GM19035 (cell line): ENCODE measurements around the gene DET1.
"Not testable (repeated sequence)": the region's sequence is repeated elsewhere in the genome, so short reads cannot be mapped to it uniquely, and the experiment has no call there.

Source experiments
- ATAC-seq: cut with Tn5 transposase; IDR thresholded peaks from one replicate; pipeline ENCODE4 v1.9.1; 2021; ENCODE audit not compliant: unreplicated experiment

The DET1 gene

DNA sequence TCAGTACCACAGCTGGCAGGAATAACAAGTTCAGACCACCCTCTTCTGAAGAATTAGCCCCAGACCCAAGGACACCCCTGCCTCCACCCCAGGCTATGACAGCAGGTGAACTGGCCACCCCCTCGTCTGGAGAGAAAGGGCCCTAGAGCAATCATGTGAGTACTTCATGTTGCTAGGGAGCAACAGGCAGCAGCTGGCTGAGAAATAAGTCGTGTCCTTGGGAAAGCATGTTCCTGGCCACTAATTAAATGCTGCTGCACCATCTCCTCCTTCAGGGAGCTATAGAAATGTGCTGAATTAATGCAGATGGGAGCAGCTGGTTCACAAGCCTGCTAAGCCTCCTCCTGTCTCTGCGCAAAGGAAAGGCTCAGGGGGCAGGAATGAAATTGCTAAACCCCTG lies 47.5 kb downstream of the DET1 start:
- no peak for ATAC-seq

DNA sequence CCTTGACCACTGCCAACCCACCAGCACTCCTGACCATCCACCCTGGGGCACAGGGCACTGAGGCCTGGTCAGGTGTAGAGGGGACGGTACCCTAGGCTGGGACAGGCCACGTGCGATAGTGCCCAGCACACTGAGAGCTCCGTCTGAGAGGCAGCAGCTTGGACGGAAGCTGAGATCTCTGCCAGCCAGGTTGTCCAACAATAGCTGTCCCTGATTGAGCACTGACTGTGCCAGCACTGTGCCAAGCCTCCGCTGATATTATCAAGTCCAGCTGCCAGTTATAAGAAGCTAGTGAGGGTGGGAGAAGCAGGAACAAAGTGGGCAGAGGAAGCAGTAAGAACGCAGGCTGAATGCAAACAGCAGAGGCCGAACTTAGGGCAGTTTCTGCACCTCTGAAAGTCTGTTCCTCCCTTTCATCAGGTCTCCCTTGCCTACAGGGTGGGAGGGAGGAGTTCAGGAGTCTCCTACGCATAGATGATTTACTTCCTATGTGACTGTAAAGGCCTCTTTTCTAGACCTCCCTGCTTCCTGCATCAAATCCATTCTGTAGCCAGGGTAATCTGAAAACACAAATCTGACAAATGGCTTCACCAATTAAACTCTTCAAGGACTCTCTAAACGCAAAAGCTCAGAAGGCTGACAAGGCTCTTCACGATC lies 49.2 kb downstream of the DET1 start:
- ATAC-seq, result no peak

DNA sequence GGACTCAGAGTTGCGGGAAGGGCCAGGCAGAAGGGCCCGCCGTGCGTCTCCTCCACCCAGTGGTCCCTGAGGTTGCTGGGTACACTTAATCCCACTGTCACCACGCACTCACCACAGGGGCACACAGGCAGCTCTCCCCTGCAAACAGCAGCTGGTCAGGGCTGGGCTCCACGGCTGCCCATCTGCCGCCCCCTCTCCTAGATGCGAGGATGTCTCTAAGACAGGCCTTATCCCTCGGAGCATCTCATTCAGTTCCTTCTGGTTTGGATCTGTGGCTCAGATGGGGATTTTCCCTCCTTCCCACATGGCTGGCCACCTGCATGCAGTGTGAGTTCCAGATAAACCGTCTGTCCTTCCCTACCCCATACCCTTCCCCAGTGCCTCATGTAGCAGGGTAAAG lies 52.6 kb downstream of the DET1 start:
- ATAC-seq, result no peak

DNA sequence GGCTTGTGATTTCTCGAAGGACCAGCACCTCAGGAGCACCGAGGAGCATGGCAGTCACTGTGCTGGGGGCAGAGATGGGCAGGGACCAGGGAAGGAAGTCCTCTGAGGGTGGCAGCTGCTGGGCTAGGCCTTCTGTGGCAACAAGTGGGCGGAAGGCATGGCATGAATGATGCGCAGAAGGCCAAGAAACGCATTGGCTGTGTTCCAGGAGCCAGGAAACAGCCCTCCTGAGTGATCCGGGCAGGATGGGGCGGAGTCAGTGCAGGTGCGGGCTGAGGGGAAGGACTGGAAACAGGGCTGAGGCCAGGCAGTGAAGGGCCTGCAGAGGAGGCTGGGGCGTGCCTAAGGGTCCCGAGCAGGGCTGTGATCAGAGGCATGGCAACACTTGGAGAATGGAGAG lies 55.3 kb downstream of the DET1 start:
- no peak for ATAC-seq

DNA sequence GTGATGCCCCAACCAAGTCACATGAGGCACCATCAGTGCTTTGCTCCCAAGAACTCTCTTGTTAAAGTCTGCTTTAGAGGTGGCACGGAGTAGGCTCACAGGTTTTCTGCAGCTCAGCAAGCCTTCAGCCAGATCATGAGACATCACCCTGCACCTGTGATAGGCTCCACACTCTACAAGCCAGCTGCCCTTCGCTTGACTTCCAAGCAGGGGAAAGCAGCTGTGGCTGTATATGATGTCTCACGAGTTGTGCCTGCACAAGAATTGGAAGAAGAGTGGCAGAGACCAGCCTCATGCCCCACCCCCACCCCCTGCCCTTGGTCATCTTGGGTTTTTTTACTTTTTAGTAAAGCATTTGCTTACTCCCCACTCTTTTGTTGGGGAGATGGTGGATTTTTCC lies 56.4 kb downstream of the DET1 start:
- no peak for ATAC-seq

DNA sequence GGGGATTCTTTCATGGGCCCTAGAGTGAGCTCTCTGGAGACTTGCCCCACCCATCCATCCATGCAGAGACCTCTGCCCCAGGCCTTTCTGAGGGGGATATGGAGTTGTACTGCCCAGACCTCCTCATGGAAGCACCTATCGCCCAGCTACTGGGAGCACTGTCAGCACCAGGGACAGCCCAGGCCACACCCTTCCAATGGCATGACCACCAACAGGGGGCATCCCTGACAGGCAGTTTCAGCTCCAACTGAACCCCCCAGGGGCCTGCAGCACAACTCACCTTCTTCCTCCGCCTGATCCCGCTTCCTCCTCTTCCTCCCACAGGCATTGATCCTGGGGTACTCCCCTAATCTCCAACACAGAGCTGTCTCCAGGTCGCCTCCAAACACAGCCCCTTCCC lies 57.2 kb downstream of the DET1 start:
- ATAC-seq, result no peak

DNA sequence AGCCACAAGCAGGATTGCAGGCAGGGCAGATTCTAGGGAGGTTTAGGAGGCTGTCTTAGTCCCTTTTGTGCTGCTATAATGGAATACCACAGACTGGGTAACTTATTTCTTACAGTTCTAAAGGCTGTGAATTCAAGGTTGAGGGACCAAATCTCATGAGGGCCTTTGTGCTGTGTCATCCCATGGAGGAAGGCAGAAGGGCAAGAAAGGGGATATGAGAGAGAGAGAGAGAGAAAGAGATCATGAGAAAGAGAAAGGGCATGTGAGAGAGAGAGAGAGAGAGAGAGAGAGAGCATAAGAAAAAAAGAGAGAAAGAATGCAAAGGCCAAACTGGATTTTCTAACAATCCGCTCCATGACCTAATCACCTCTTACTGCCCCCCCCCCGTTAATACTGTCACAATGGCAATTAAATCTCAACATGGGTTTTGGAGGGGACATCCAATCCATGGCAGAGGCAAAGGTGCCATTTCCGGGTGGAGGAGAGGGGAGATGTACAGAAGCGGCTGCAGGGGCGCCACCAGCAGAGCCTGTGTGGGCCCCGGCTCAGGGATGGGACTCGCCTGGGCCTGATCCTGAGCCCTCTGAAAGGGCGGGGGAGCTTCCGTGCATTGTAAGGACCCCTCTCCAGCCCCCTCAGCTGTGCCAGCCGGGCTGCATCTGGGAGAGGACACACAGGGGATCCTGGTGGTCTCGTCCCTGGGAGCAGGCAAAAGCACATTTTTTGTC lies 58.5 kb downstream of the DET1 start:
- no peak for ATAC-seq

DNA sequence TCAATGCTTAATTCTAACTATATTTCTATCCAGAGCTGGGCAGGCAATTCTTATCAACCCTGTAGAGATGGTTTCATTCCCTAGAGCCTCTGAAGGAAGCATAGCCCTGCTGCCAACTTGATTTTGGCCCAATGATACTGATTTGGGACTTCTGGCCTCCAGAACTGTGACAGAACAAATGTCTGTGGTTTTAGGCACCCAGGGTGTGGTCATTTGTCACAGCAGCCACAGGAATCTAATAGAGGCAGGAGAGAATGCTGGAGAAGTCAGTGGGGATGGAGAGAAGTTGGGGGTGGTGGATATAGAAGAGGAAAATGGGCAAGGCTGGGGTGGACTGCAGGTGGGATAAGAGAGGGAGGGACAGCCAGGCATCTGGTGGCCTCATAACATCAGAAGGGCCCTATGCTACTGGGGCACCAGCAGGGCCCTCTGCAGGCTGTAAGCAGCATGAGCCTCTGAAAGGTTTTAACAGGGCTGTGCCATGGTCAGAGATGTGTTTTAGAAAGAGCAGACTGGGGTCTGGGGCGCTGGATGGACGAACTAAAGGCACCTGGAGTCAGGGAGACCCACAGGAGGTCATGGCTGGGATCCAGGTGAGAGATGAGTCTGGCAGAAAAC lies 59.2 kb downstream of the DET1 start:
- ATAC-seq, result no peak

DNA sequence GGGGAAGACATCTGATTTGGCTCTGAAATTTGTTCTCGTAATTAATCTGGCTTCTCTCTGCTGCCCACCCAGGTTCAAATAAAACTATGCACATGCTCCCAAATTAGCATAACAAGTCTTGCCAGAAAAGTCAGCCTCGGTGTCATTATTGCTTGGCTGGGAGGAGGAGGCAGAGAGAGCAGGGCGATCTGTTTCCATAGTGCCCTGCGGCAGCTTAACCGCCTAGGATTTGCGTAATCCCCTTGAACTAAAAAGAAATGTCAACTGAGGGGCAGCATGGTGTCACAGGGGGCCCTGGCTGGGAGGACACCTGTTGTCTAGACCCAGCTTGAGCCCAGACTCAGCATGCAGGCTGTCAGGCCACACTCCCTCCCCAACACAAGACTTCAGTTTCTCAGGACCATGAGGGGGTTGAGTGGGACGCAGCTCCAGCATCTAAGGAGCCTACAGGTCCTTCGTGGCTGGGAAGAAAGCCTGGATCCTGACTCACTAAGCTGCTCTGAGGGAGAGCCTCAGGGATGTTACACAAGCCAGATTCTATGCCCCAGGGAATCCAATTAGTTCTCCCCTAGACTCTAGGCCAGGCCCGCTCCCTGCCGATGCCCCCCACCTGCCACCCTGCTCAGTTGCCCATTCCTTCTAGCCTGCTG lies 61.7 kb downstream of the DET1 start:
- no peak for ATAC-seq

DNA sequence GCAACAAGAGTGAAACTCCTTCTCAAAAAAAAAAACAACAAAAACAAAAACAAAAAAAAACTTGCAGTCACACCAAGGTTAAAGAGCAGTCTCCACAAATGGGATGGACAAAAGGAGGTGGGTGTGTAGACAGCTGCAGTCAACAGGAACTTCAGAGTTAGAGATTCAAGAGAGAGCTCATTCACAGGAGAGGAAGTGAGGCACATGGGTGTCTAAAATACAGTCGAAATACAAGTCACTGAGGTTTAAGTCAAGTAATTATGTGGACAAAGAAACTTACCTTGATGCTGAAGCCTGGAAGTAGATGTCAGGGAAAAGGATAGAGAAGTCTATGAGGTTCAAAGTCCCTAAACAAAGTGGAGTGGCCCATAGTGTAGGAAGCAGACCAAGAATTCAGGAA lies 64.2 kb downstream of the DET1 start:
- no peak for ATAC-seq

DNA sequence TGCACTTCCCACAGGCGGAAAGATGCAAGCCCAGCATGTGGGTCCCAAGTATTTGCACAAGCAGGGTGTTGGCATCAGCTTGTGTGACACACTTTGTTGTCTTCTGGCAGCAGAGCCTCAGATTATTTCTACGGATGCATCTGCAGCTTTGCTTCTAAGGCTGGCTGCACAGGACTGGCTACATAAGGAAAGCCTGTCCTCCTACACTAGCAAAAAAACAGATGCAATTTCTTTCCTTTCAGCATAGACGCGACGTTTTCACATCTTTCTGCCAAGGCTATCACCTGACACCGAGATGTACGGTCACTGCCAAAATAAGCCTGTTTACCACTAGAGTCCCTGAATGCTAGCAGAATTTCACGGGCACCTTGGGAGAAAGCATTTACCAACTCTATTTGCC lies 65.5 kb downstream of the DET1 start:
- no peak for ATAC-seq

DNA sequence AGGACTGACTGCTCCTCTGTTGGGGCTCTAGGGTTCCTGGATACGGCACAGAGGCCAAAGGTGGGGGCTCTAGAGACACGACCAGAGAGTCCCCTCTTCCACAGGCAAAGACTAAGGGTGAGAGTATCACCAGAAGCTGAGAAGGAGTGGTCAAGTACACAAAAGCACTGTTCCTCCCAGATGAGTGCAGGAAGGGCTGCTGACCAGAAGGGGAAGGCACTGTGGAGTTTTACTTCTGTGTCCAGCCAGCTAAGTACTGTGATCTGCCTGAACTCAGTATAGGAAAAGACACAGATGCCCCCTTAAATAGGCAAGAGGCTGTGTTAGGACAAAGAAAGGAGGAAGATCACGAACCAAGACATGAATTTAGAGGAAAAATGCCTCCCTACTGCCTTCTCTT lies 67.3 kb downstream of the DET1 start:
- no peak for ATAC-seq

DNA sequence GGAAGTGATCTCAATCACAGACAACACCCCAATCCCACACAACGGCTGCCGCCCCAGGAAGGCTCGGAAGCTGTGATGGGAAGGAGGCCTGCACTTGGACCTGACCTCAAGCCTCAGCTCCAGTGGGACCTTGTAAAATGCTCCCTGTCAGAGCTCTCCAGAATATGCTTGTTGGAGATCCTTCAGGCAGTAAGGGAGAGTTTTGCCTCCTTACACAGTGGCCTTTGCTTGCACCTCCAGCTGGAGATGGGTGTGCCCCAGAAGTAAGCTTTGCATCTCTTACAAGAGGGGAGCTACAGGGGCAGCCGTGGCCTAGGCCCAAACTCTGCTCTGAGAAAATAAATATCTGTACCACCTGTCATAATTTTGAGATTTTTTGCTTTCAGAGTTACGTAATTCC lies 68.6 kb downstream of the DET1 start:
- ATAC-seq, result no peak

DNA sequence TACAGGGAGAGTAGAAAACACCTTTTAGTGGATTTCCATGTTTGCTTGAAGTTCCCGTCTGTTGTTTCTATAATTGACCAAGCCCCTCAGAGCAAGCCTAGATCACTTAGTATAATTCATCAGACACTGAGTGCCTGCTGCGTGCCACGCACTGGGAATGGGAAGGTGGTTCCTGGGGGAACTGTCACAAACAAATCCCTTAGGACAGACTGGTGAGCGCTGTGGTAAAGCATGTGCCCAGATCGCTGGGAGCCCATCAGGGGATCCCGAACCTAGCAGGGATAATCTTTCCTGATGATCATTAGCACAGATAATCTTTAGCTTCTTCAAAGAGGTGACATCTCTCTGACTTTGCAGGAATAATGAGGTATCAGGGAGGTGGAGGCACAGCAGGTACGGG lies 69.4 kb downstream of the DET1 start:
- no peak for ATAC-seq

DNA sequence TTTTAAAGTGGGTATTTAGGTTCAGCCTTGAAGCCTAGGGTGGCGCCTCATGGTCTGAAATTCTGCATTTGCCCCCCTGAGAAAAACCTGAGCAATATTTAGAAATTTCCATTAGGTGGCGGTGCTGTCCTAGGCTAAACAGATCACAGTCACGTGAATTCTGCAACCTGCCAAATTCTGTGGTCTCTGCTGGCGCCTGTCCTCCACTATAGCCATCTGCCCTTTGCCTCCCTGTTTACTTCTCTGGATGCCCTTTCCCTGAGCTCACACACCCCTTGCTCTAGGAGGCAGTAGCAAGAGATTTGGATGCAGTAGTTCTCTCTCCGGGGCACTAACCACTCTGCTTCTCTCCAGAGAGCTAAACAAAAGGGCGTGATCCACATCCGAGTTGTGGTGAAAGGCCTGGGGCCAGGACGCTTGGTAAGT lies 69.8 kb downstream of the DET1 start:
- no peak for ATAC-seq

DNA sequence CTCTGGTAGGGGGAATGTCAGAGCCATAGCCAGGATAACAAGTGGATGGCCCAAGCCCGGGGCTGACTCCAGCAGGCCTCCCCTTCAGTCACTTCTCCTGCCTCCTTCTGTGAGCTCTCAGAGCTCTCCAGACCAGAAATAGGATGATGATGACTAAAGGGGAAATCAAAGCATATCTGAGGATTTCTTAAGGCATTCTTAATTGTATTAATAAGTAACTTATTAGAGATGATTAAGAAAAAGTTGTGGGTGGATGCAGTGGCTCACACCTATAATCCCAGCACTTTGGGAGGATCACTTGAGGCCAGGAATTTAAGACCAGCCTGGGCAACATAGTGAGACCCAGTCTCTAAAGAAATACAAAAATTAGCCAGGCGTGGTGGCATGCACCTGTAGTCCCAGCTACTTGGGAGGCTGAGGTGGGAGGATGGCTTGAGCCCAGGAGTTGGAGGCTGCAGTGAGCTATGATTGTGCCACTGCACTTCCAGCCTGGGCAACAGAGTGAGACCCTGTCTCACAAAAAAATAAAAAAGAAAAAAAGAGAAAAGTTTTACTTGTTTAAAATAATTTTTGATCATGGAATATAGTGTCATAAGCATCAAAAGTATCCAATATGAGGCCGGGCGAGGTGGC lies 72.7 kb downstream of the DET1 start:
- ATAC-seq, result not testable (repeated sequence)

DNA sequence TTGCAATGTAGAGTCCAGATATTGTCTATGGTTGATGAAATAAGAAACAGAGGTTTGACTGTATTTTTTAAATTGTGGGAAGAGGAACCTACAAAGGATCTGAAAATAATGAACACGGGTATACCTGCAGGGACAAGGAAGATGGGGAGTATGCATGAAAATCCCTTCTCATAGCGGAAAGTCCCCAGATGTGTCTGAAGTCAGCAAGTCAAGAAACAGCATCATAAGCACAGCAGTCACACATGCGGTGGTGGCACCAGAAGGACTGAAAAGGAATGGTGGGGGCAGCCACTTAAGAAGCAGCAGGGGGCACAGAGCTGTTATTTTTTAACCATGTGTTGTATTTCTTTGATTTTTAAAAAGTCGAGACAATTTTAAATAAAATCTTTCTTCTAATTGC lies 74.3 kb downstream of the DET1 start:
- no peak for ATAC-seq

DNA sequence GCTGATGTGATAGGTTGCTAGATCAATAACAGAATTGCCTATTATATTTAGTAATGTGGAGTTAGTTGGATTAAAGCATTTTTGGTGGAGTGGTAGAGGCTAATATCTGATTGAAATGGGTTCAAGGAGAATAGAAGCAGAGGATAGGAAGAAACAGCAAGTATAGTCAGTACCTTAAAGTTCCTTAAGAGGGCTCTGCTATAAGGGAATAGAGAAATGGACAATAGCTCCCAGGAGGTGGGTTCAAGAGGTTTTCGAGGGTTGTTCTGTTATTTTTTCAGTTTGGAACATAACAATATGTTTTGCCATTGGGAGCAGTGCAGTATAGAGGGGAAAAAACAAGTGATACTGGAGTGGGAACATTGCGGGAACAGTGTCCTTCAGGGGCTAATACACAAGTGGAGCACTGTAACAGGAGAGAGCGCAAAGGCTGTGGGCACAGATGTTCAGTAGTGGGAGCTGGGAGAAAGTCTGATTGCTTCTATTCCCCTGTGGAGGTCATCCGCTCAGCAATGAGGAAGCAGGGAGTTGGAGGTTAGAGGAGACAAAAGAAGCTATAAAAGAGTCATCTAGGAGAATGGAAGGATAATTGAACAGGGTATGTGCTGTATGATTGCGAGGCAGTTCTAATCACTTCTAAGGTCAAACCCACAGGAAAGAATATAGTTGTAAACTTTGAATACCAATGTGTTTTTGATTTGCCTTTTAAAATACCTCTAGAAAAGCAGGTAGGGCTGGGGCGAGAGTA lies 75.7 kb downstream of the DET1 start:
- no peak for ATAC-seq

DNA sequence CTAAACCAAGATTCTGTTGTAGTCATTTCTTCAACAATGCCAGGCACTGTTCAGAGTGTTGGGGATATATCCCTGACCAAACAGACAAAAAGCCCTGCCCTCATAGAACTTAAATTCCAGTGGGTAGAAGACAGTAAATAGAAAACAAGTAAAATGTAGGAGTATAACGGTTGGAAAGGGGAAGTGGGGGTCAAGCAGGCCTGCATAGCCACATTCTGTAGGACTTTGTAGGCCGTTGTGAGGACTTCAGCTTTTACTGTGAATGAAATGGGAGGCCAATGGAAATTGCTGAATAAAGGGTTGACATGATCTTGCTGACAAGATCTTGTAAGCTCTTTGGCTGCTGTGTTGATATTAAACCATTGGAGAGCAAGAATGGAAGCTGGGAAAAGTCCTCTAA lies 77.2 kb downstream of the DET1 start:
- ATAC-seq, result no peak

DNA sequence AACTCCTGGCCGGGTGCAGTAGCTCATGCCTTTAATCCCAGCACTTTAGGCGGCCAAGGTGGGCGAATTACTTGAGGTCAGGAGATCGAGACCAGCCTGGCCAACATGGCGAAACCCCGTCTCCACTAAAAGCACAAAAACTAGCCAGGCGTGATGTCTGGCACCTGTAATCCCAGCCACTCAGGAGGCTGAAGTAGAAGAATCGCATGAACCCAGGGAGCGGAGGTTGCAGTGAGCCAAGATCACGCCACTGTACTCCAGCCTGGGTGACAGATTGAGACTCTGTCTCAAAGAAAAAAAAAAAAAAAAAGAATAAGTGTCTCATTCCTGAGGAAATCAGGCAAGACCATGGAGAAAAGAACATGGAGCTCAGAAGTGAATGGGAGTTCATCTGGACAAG lies 77.8 kb downstream of the DET1 start:
- not testable (repeated sequence) for ATAC-seq
